Liver (tissue), 9 donors: ENCODE data around the gene ARSB. TPM values are rescaled to one million over a fixed set of nuclear protein-coding genes. Genes with fewer than 3 reads are reported as not detected.

Source experiments
- DNase-seq: peaks from one replicate; pipeline ENCODE4 v3.0.0-alpha.2; 2017; ENCODE audit warnings: low spot score
- H3K27ac ChIP-seq, 2 donors: one replicate each; pipeline ENCODE4 v1.7.0; 2013; ENCODE audit warnings: inconsistent platforms in 2 of 2, low read length in 2 of 2, control low read depth in 1 of 2, low read depth in 1 of 2, mild to moderate bottlenecking in 1 of 2
- H3K27me3 ChIP-seq, 4 donors: one replicate each; pipeline versions ENCODE4 v1.6.1 to v1.7.0; 2013; ENCODE audit warnings: low read length in 3 of 4, inconsistent platforms in 1 of 4, mild to moderate bottlenecking in 1 of 4, moderate library complexity in 1 of 4; ENCODE audit not compliant: control insufficient read depth in 4 of 4, insufficient read depth in 4 of 4
- H3K36me3 ChIP-seq, 4 donors: one replicate each; pipeline versions ENCODE4 v1.6.1 to v1.7.0; 2013; ENCODE audit warnings: low read length in 3 of 4, mild to moderate bottlenecking in 3 of 4, low read depth in 1 of 4, moderate library complexity in 1 of 4; ENCODE audit not compliant: control insufficient read depth in 4 of 4, insufficient read depth in 3 of 4
- H3K4me1 ChIP-seq, 4 donors: one replicate each; pipeline versions ENCODE4 v1.6.1 to v1.7.0; 2013; ENCODE audit warnings: low read length in 3 of 4, mild to moderate bottlenecking in 3 of 4, moderate library complexity in 1 of 4; ENCODE audit not compliant: control insufficient read depth in 4 of 4, insufficient read depth in 4 of 4
- H3K4me3 ChIP-seq, 3 donors: one replicate each; pipeline versions ENCODE4 v1.6.1 to v1.7.0; 2013; ENCODE audit warnings: low read length in 3 of 3, control low read depth in 1 of 3, low read depth in 1 of 3, mild to moderate bottlenecking in 1 of 3
- H3K9ac ChIP-seq, 2 donors: one replicate each; pipeline ENCODE4 v1.7.0; 2013; ENCODE audit warnings: low read length in 2 of 2, mild to moderate bottlenecking in 2 of 2, moderate library complexity in 2 of 2, control low read depth in 1 of 2, low read depth in 1 of 2
- H3K9me3 ChIP-seq, 4 donors: one replicate each; pipeline versions ENCODE4 v1.6.1 to v1.7.0; 2013; ENCODE audit warnings: low read length in 3 of 4; ENCODE audit not compliant: control insufficient read depth in 4 of 4
- CTCF ChIP-seq: fragments of 150-350 bp; IDR thresholded peaks from 2 replicates; pipeline ENCODE4 v1.5.1; 2017; ENCODE audit warnings: improper control_type of control experiment, low read depth, low read length; ENCODE audit not compliant: missing input control
- FOXA1 ChIP-seq: IDR thresholded peaks from 2 replicates; pipeline ENCODE4 v1.6.1; 2016; ENCODE audit warnings: antibody characterized with exemption
- FOXA2 ChIP-seq: IDR thresholded peaks from 2 replicates; pipeline ENCODE4 v1.6.1; 2016; ENCODE audit warnings: antibody characterized with exemption
- GABPA ChIP-seq, 2 donors: IDR thresholded peaks in 1 of 2; conservative IDR thresholded peaks in 1 of 2; 2 replicates each; pipeline ENCODE4 v1.6.1; 2016; ENCODE audit warnings: antibody characterized with exemption in 2 of 2, mild to moderate bottlenecking in 1 of 2, moderate library complexity in 1 of 2
- JUND ChIP-seq, 2 donors: IDR thresholded peaks; 2 replicates each; pipeline ENCODE4 v1.6.1; 2016; ENCODE audit warnings: antibody characterized with exemption in 2 of 2
- NR2F2 ChIP-seq: IDR thresholded peaks from 2 replicates; pipeline ENCODE4 v1.6.1; 2016; ENCODE audit warnings: antibody characterized with exemption
- RAD21 ChIP-seq, 2 donors: IDR thresholded peaks; 2 replicates each; pipeline ENCODE4 v1.6.1; 2016; ENCODE audit warnings: antibody characterized with exemption in 2 of 2, mild to moderate bottlenecking in 2 of 2
- REST ChIP-seq: IDR thresholded peaks from 2 replicates; pipeline ENCODE4 v1.6.1; 2016; ENCODE audit warnings: antibody characterized with exemption, mild to moderate bottlenecking
- RXRA ChIP-seq, 2 donors: IDR thresholded peaks; 2 replicates each; pipeline ENCODE4 v1.6.1; 2017 to 2018; ENCODE audit warnings: antibody characterized with exemption in 2 of 2, mild to moderate bottlenecking in 1 of 2
- SP1 ChIP-seq: IDR thresholded peaks from 2 replicates; pipeline ENCODE4 v1.6.1; 2018; ENCODE audit warnings: antibody characterized with exemption, mild to moderate bottlenecking
- TAF1 ChIP-seq: conservative IDR thresholded peaks from 2 replicates; pipeline ENCODE4 v1.6.1; 2016; ENCODE audit warnings: antibody characterized with exemption, mild to moderate bottlenecking
- YY1 ChIP-seq: IDR thresholded peaks from 2 replicates; pipeline ENCODE4 v1.6.1; 2016; ENCODE audit warnings: antibody characterized with exemption, mild to moderate bottlenecking
- WGBS: extraction: QIAGEN DNeasy Blood & Tissue Kit; methylation state at CpG from one replicate; pipeline ENCODE4 v1.1.7; 2013; 5-methylcytosine and 5-hydroxymethylcytosine counted together
- polyA plus RNA-seq, 2 donors: library from polyadenylated mRNA; stranded (reverse) in 1 of 2; unstranded in 1 of 2; fragments of 200-250 nt in 1 of 2; fragments of >200 nt in 1 of 2; fragmentation: Nextera tagmentation in 1 of 2; extraction: Ambion mirVana in 1 of 2; gene quantifications; one replicate each; pipeline versions ENCODE4 v1.2.1 to v1.2.3, GENCODE V29; 2013 to 2015
- total RNA-seq, 2 donors: library from RNA; depleted of rRNA; stranded (reverse); fragments of >200 nt; gene quantifications; one replicate each; pipeline ENCODE4 v1.2.3, GENCODE V29; 2014
- TF ChIP-seq, protein P1 (sequence below): IDR thresholded peaks from 2 replicates; pipeline ENCODE4 v1.6.1; 2016; ENCODE audit warnings: antibody characterized with exemption
- TF ChIP-seq, protein P2 (sequence below): IDR thresholded peaks from 2 replicates; pipeline ENCODE4 v1.6.1; 2016; ENCODE audit warnings: antibody characterized with exemption
- donor health status: healthy.
- donor health status: healthy.
- donor health status: healthy.
- donor health status: healthy.
- donor health status: healthy.

ARSB gene
- total and polyA plus RNA-seq, 4 donors = 3.5 to 26.2 (median 8.7) TPM

DNA sequence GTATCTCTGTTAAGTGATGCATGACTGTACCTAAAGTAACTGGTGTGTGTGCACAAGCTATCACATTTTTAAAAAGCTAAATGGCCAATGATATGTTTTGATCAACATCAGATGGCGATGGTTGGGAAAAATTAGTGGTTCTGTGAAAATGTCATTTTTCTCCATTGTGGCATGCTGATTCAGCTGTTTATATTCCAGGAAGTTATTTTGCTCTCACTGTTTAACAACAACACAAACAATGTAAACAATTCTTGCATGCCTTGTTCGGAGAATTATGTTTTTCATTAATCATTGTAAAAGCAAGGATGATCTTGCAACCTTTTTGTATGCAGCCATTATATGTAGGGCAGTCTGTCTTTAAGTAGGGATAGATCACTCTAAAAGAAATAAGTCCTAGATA lies 230.5 kb downstream of the ARSB start:
- H3K36me3 ChIP-seq = no peaks in the 10 kb centered on the region
- TF ChIP-seq REST = no peak
- TF ChIP-seq SP1 = no peak
- no peak for TF ChIP-seq RAD21 (IDR thresholded peaks at IDR 0.05)
- no peak for TF ChIP-seq FOXA1
- no peak for TF ChIP-seq RXRA (IDR thresholded peaks at IDR 0.05)
- no peak for TF ChIP-seq CTCF
- no peak for TF ChIP-seq TAF1
- no peak for TF ChIP-seq JUND (IDR thresholded peaks at IDR 0.05)
- TF ChIP-seq, protein P1, sequence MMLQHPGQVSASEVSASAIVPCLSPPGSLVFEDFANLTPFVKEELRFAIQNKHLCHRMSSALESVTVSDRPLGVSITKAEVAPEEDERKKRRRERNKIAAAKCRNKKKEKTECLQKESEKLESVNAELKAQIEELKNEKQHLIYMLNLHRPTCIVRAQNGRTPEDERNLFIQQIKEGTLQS = no peak
- no peak for TF ChIP-seq NR2F2
- no peak for TF ChIP-seq YY1
- TF ChIP-seq, protein P2, sequence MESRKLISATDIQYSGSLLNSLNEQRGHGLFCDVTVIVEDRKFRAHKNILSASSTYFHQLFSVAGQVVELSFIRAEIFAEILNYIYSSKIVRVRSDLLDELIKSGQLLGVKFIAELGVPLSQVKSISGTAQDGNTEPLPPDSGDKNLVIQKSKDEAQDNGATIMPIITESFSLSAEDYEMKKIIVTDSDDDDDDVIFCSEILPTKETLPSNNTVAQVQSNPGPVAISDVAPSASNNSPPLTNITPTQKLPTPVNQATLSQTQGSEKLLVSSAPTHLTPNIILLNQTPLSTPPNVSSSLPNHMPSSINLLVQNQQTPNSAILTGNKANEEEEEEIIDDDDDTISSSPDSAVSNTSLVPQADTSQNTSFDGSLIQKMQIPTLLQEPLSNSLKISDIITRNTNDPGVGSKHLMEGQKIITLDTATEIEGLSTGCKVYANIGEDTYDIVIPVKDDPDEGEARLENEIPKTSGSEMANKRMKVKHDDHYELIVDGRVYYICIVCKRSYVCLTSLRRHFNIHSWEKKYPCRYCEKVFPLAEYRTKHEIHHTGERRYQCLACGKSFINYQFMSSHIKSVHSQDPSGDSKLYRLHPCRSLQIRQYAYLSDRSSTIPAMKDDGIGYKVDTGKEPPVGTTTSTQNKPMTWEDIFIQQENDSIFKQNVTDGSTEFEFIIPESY = no peak
- no peak for TF ChIP-seq FOXA2
- no peak for DNase-seq
- H3K4me3 ChIP-seq = no peak overlapping the region
- H3K9me3 ChIP-seq = no peaks in the 10 kb centered on the region
- H3K9ac ChIP-seq = no peak overlapping the region
- no peaks in the 10 kb centered on the region for H3K27me3 ChIP-seq
- H3K4me1 ChIP-seq = no peaks in the 10 kb centered on the region
- 40% methylated on average over 2 of the region's 2 CpGs for WGBS
- no peak overlapping the region for H3K27ac ChIP-seq

DNA sequence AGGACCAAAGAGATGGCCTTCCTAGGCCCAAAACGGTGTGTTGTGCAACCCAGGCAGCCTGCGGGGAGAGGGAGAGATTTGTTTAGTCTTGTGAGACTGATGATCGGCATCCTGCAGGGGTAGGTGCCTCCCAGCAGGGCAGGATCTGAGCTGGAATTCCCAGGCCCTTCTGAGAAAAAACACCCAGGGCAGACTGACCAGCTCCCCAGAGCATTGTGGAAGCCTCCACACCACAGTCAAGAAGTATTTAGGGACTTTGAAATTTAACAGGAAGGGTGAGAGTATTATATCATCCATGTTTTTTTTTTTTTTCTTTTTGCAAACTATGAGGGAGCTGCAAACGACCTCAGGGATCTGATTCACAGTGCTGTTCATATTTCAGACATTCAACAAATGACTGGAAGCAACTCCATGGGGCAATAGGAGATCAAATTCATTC lies 232.0 kb downstream of the ARSB start:
- DNase-seq = no peak
- Histone ChIP-seq H3K36me3 (no peaks in the 10 kb centered on the region), H3K27ac (no peak overlapping the region), H3K9me3 (no peaks in the 10 kb centered on the region), H3K9ac (no peak overlapping the region), H3K27me3 (no peaks in the 10 kb centered on the region), H3K4me3 (no peak overlapping the region), H3K4me1 (no peaks in the 10 kb centered on the region)
- TF ChIP-seq GABPA (IDR thresholded peaks at IDR 0.05 in 1 of 2, conservative IDR thresholded peaks at IDR 0.05 in 1 of 2) = no peak
- no peak for TF ChIP-seq RXRA (IDR thresholded peaks at IDR 0.05)
- 87% methylated on average over 4 of the region's 4 CpGs for WGBS
